Fibroblast of mammary gland (primary cell): ENCODE data around the gene MAFG.

ENCODE experiments used
- DNase-seq: peaks from one replicate; pipeline ENCODE4 v3.0.0-alpha.2; 2010; ENCODE audit warnings: low read depth
- H3K4me3 ChIP-seq: 2 replicates; pipeline ENCODE4 v1.5.1; 2011; ENCODE audit warnings: low read depth, mild to moderate bottlenecking, low read length, moderate library complexity; ENCODE audit not compliant: control insufficient read depth
- TF ChIP-seq, protein P1 (sequence below): conservative IDR thresholded peaks from 2 replicates; pipeline ENCODE4 v1.5.1; 2011; ENCODE audit warnings: low read depth, low read length, inconsistent platforms; ENCODE audit not compliant: control insufficient read depth, insufficient read depth

Gene MAFG

GRCh38 chr17:81902653-81903414 is 24.7 kb downstream of the MAFG start:
- H3K4me3 ChIP-seq: no peak overlapping the region
- TF ChIP-seq, protein P1, sequence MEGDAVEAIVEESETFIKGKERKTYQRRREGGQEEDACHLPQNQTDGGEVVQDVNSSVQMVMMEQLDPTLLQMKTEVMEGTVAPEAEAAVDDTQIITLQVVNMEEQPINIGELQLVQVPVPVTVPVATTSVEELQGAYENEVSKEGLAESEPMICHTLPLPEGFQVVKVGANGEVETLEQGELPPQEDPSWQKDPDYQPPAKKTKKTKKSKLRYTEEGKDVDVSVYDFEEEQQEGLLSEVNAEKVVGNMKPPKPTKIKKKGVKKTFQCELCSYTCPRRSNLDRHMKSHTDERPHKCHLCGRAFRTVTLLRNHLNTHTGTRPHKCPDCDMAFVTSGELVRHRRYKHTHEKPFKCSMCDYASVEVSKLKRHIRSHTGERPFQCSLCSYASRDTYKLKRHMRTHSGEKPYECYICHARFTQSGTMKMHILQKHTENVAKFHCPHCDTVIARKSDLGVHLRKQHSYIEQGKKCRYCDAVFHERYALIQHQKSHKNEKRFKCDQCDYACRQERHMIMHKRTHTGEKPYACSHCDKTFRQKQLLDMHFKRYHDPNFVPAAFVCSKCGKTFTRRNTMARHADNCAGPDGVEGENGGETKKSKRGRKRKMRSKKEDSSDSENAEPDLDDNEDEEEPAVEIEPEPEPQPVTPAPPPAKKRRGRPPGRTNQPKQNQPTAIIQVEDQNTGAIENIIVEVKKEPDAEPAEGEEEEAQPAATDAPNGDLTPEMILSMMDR: no peak

GRCh38 chr17:81902023-81902652 is 25.4 kb downstream of the MAFG start, which contains the start of gene NPB:
NPB (plus strand) TSS chr17:81902238; CDS start chr17:81902278, 40 bp downstream.
- TF ChIP-seq, protein P1: no peak
- H3K4me3 ChIP-seq: no peak within 1 kb of the TSS
- no peak for DNase-seq

More at GRCh38 chr17:81902653-81903414, 24.7 kb downstream of the MAFG start:
- DNase-seq: no peak

DNA sequence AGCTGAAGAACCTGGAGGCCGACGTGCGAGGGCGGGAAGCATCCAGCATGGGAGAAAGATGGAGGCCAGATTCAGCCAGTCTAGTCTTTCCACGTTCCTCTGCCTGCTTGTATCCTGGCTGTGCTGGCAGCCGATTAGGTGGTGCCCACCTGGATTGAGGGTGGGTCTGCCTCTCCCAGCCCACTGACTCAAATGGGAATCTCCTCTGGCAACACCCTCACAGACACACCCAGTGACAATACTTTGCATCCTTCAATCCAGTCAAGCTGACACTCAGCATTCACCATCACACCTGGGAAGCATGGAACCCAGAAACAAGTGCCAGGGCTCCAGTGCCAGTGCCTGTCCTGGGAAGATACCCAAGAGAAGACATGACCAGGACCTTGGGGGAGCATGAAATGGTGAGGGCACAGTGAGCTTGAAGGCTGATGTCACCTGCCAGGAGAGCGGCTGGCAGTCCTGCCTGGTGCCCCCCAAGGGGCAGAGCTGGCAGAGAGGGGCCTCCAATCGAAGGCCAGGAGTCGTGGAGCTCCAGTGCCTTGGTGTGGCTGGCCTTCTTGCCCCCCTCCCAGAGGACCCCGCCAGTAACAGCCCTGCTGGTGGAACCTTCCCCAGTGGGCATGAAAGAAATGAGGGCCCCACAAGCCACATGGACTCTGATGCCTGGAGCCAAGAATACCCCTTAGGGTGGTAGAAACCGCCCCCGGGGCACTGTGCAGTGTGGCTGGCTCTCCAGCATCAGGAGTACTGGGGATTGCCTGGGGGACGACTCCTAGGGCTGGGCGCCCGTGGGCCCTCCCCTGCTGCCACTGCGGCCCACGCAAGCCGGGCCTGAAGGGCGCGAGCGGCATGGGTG is 26.1 kb downstream of the MAFG start:
- H3K4me3 ChIP-seq: no peak overlapping the region
- DNase-seq: no peak
- TF ChIP-seq, protein P1: no peak

GRCh38 chr17:81900181-81900820 is 27.2 kb downstream of the MAFG start:
- no peak for DNase-seq
- TF ChIP-seq, protein P1: no peak
- H3K4me3 ChIP-seq: no peak overlapping the region

- H3K4me3 ChIP-seq: no peak overlapping the region
These were observed 27.9 kb downstream of the MAFG start for GRCh38 chr17:81899514-81900166.

More at GRCh38 chr17:81899514-81900166, 27.9 kb downstream of the MAFG start:
- no peak for DNase-seq
- TF ChIP-seq, protein P1: no peak
